HG02938 (cell line): Measurements from ENCODE around the gene TENM4.

Experiments
- ATAC-seq: cut with Tn5 transposase; IDR thresholded peaks from one replicate; pipeline ENCODE4 v1.9.1; 2021; ENCODE audit warnings: mild to moderate bottlenecking, moderate library complexity; ENCODE audit not compliant: unreplicated experiment

The TENM4 gene

GRCh38 chr11:79189601-79190000 lies 251.2 kb downstream of the TENM4 start:
- no peak for ATAC-seq

- no peak for ATAC-seq
Observed at GRCh38 chr11:79189055-79189454, 251.8 kb downstream of the TENM4 start.

GRCh38 chr11:79186669-79187068 lies 254.2 kb downstream of the TENM4 start:
- ATAC-seq = no peak

- no peak for ATAC-seq
Observed at GRCh38 chr11:79185351-79185750, 255.5 kb downstream of the TENM4 start.

GRCh38 chr11:79184285-79184684 lies 256.5 kb downstream of the TENM4 start:
- ATAC-seq = no peak

GRCh38 chr11:79182794-79183193 lies 258.0 kb downstream of the TENM4 start:
- no peak for ATAC-seq

- ATAC-seq = no peak
Observed at GRCh38 chr11:79179087-79179486, 261.7 kb downstream of the TENM4 start.

GRCh38 chr11:79174045-79175008 lies 266.5 kb downstream of the TENM4 start:
- no peak for ATAC-seq

- ATAC-seq = no peak
Observed at GRCh38 chr11:79173615-79174014, 267.2 kb downstream of the TENM4 start.

- no peak for ATAC-seq
Observed at GRCh38 chr11:79170321-79170720, 270.5 kb downstream of the TENM4 start.

GRCh38 chr11:79168530-79169110 lies 272.2 kb downstream of the TENM4 start:
- ATAC-seq = no peak

GRCh38 chr11:79167510-79168188 lies 273.2 kb downstream of the TENM4 start:
- no peak for ATAC-seq

- no peak for ATAC-seq
Observed at GRCh38 chr11:79165908-79166307, 274.9 kb downstream of the TENM4 start.

- ATAC-seq = no peak
Observed at GRCh38 chr11:79160791-79161403, 279.9 kb downstream of the TENM4 start.

GRCh38 chr11:79159657-79160450 lies 281.0 kb downstream of the TENM4 start:
- ATAC-seq = no peak

- no peak for ATAC-seq
Observed at GRCh38 chr11:79157738-79158137, 283.1 kb downstream of the TENM4 start.

- no peak for ATAC-seq
Observed at GRCh38 chr11:79156031-79156430, 284.8 kb downstream of the TENM4 start.

- ATAC-seq = no peak
Observed at GRCh38 chr11:79155237-79155636, 285.6 kb downstream of the TENM4 start.

- no peak for ATAC-seq
Observed at GRCh38 chr11:79152511-79152910, 288.3 kb downstream of the TENM4 start.

GRCh38 chr11:79151396-79151795 lies 289.4 kb downstream of the TENM4 start:
- ATAC-seq = no peak
